Thyroid gland (tissue), 4 donors: Measurements from ENCODE around the gene TTLL8. TPM values are rescaled to one million over a fixed set of nuclear protein-coding genes. Genes with fewer than 3 reads are reported as not detected.

Source experiments
- DNase-seq, 2 donors: peaks; one replicate each; pipeline ENCODE4 v3.0.0-alpha.2; 2019
- H3K27ac ChIP-seq, 3 donors: fragments of 200-600 bp; sonication (generic); 1 replicate in 2 of 3; 2 replicates in 1 of 3; pipeline ENCODE4 v1.5.1; 2016 to 2019; ENCODE audit warnings: mild to moderate bottlenecking in 1 of 3, moderate library complexity in 1 of 3
- H3K27me3 ChIP-seq: fragments of 200-600 bp; sonication (generic); one replicate; pipeline ENCODE4 v1.5.1; 2019
- H3K36me3 ChIP-seq, 2 donors: fragments of 200-600 bp; sonication (generic); one replicate each; pipeline ENCODE4 v1.5.1; 2016 to 2019
- H3K4me1 ChIP-seq, 2 donors: fragments of 200-600 bp; sonication (generic); one replicate each; pipeline ENCODE4 v1.5.1; 2017 to 2019
- H3K4me3 ChIP-seq, 3 donors: fragments of 200-600 bp; sonication (generic); replicated peaks in 1 of 3; 1 replicate in 2 of 3; 2 replicates in 1 of 3; pipeline ENCODE4 v1.5.1; 2016; ENCODE audit warnings: mild to moderate bottlenecking in 1 of 3
- H3K9me3 ChIP-seq: fragments of 200-600 bp; sonication (generic); one replicate; pipeline ENCODE4 v1.5.1; 2017
- POLR2A ChIP-seq, 2 donors: fragments of 450-650 bp; IDR thresholded peaks; one replicate each; pipeline ENCODE4 v1.6.1; 2017; ENCODE audit warnings: antibody characterized with exemption in 2 of 2, mild to moderate bottlenecking in 2 of 2, moderate library complexity in 1 of 2
- WGBS, 2 donors: methylation state at CpG; one replicate each; pipeline ENCODE4 v1.1.5; 2017; 5-methylcytosine and 5-hydroxymethylcytosine counted together
- intact Hi-C: fragments of 100-400 bp; cut with DNase I; formaldehyde crosslinking; loops from one replicate; pipeline ENCODE4 v1.15.1; 2023
- total RNA-seq, 4 donors: library from RNA; depleted of rRNA; stranded (reverse); fragments of >200 nt; gene quantifications; one replicate each; pipeline ENCODE4 v1.2.3, GENCODE V29; 2016
- TF ChIP-seq, protein P1 (sequence below), 6 experiments: fragments of 200-600 bp in 3 of 6; fragments of 450-650 bp in 3 of 6; sonication (generic) in 3 of 6; IDR thresholded peaks; one replicate each; pipeline ENCODE4 v1.5.1; 2016 to 2019; ENCODE audit warnings: antibody characterized with exemption in 6 of 6, mild to moderate bottlenecking in 2 of 6, inconsistent platforms in 1 of 6, moderate library complexity in 1 of 6

Gene TTLL8
- total RNA-seq, 4 donors from 2014 or later = not detected

DNA sequence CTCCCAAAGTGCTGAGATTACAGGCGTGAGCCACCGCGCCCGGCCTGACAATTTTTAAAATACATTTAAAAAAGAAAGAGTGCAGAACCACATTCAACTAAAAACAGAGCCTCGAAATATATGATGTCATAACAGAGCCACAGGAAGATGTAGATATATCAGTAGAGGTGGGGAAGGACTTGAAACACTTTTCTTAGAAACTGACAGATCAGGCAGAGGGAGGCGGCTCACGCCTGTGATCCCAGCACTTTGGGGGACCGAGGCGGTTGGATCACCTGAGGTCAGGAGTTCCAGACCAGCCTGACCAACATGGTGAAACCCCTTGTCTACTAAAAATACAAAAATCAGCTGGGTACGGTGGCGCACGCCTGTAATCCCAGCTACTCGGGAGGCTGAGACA is 20.1 kb upstream of the TTLL8 start:
- no peak overlapping the region for H3K27ac ChIP-seq
- no peaks in the 10 kb centered on the region for H3K4me1 ChIP-seq
- H3K4me3 ChIP-seq = no peak overlapping the region
- WGBS, 2 donors = 93 to 95% methylated on average over 13 of the region's 13 CpGs
- H3K9me3 ChIP-seq = no peaks in the 10 kb centered on the region
- no peak for TF ChIP-seq POLR2A (IDR thresholded peaks at IDR 0.05)
- TF ChIP-seq, protein P1, sequence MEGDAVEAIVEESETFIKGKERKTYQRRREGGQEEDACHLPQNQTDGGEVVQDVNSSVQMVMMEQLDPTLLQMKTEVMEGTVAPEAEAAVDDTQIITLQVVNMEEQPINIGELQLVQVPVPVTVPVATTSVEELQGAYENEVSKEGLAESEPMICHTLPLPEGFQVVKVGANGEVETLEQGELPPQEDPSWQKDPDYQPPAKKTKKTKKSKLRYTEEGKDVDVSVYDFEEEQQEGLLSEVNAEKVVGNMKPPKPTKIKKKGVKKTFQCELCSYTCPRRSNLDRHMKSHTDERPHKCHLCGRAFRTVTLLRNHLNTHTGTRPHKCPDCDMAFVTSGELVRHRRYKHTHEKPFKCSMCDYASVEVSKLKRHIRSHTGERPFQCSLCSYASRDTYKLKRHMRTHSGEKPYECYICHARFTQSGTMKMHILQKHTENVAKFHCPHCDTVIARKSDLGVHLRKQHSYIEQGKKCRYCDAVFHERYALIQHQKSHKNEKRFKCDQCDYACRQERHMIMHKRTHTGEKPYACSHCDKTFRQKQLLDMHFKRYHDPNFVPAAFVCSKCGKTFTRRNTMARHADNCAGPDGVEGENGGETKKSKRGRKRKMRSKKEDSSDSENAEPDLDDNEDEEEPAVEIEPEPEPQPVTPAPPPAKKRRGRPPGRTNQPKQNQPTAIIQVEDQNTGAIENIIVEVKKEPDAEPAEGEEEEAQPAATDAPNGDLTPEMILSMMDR (IDR thresholded peaks at IDR 0.05) = no peak
- H3K36me3 ChIP-seq = no peaks in the 10 kb centered on the region
- DNase-seq = no peak
- no peaks in the 10 kb centered on the region for H3K27me3 ChIP-seq
- intact Hi-C loops = no loop called here

DNA sequence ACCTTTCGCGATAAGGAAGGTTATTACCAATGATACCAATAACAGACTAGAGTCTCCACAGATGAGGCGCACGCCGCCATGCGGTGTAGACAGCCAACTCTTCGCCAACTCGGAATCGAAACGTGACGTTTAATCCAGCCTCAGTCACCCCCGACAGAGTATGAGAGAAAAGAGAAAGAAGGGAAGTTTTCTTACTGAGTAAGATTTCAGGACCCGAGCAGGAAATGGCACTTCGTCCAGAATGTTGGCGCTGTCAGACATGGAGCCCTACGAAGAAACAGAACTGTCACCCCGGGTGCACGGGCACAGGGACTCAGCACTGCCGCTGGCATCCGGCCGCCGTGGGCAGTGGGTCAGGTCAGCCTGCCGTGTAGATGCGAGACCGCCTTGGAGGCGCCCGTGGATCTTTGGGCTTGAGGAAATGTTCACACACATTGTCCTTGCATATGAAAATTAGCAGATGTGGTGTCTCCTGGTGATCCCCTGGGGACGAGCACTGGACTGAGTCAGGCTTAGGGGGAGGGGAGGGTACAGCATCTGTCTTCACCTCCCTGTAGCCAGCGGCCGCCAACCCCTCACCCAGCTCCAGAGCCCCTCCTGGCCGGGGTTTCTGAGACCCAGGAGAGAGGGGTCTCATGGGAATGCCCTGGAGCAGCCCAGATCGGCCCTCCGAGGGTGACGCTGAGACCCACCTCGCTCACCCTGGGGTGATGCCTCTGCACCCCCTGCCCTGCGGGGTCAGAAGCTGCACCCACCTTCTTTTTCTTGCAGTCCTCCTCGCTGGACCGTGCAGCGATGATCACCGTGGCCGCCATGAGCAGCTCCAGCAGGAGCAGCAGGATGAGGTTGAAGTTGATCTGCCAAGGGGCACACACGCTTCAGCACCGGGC is 18.8 kb upstream of the TTLL8 start:
- H3K4me3 ChIP-seq = no peak overlapping the region
- 85 to 86% methylated on average over 39 to 41 of the region's 43 CpGs for WGBS, 2 donors
- intact Hi-C loops = no loop called here
- no peaks in the 10 kb centered on the region for H3K36me3 ChIP-seq
- no peak overlapping the region for H3K27ac ChIP-seq
- H3K4me1 ChIP-seq = no peaks in the 10 kb centered on the region
- H3K9me3 ChIP-seq = no peaks in the 10 kb centered on the region
- DNase-seq = no peak
- no peak for TF ChIP-seq POLR2A (IDR thresholded peaks at IDR 0.05)
- TF ChIP-seq, protein P1 (IDR thresholded peaks at IDR 0.05) = no peak
- H3K27me3 ChIP-seq = no peaks in the 10 kb centered on the region

DNA sequence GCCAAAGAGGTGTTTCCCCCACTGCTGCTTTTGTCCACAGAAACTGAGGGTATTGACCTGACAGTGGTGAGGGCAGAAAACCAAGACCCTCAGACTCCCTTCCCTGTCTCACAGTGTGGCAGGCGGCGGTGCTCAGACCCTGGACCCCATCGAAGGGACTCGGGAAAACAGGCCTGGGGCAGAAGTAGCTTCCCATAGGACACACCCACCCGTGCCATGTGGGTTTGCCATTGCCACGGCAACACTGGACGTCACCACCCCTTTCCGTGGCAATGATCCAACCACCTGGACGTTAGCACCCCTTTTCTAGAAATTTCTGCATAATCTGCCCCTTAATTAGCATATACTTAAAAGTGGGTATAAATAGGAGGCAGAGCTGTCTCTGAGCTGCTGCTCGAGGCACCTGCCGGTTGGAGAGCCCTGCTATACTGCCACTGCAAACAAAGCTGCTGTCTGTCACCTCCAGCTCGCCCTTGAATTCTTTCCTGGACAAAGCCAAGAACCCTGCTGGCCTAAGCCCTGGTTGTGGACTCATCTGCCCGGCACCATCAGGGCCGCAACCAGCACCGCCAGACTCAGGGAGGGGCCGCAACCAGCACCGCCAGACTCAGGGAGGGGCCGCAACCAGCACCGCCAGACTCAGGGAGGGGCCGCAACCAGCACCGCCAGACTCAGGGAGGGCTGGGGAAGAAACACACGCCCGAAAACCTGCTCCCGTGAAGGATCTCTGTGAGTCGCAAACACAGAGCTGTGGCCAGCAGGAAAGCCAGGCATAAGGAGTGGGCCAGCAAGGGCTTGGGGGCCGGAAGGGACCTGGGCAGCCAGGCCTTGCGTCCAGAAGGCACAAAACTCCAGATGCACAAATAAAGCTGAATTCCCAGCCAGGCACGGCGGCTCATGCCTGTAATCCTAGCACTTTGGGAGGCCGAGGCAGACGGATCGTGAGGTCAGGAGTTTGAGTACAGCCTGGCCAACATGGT is 16.7 kb upstream of the TTLL8 start:
- Histone ChIP-seq H3K27ac (no peak overlapping the region), H3K4me3 (no peak overlapping the region), H3K27me3 (no peaks in the 10 kb centered on the region), H3K9me3 (no peaks in the 10 kb centered on the region), H3K36me3 (no peaks in the 10 kb centered on the region), H3K4me1 (no peaks in the 10 kb centered on the region)
- TF ChIP-seq POLR2A (IDR thresholded peaks at IDR 0.05) = no peak
- TF ChIP-seq, protein P1 (IDR thresholded peaks at IDR 0.05) = no peak
- DNase-seq = no peak
- intact Hi-C loops = no loop called here
- WGBS, 2 donors = 68 to 76% methylated on average over 23 to 32 of the region's 32 CpGs

DNA sequence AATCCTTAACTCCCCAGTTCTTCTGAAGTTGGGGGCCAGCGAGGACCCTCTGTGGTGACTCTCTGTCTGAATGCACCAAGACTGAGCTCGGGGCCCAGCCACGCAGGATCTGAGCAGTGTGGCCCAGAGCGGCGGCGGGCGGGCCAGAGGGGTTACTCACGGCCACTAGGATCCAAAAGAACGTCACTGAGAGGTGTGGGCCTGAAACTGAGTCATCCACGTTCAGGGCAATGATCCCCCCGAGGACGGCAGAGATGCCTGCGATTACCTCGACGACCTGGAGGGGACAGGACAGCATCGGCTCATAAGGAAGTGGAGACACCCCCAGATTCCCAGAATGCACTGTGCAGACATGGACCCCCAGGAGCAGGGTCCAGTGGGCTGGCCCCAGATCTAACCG is 16.0 kb upstream of the TTLL8 start:
- WGBS, 2 donors = 79 to 81% methylated on average over 17 of the region's 17 CpGs
- H3K36me3 ChIP-seq = no peaks in the 10 kb centered on the region
- no peaks in the 10 kb centered on the region for H3K27me3 ChIP-seq
- no peak overlapping the region for H3K4me3 ChIP-seq
- TF ChIP-seq, protein P1 (IDR thresholded peaks at IDR 0.05) = no peak
- TF ChIP-seq POLR2A (IDR thresholded peaks at IDR 0.05) = no peak
- H3K9me3 ChIP-seq = no peaks in the 10 kb centered on the region
- intact Hi-C loops = no loop called here
- H3K4me1 ChIP-seq = no peaks in the 10 kb centered on the region
- no peak overlapping the region for H3K27ac ChIP-seq
- no peak for DNase-seq
